HepG2 (cell line): ENCODE measurements around the gene ZNF367. TPM values are rescaled to one million over a fixed set of nuclear protein-coding genes. Genes with fewer than 3 reads are reported as not detected.
A peak's percentile ranks its signal among the peaks of the same experiment; 100 is the strongest.

ENCODE experiments used
- ELF3 ChIP-seq: IDR thresholded peaks from 2 replicates; pipeline ENCODE4 v1.6.1; 2016; ENCODE audit warnings: missing genetic modification reagents, missing compliant biosample characterization
- FOXK1 ChIP-seq: sonication (generic); formaldehyde crosslinking; IDR thresholded peaks from 2 replicates; pipeline ENCODE4 v1.4.0; 2020; ENCODE audit warnings: low read depth, missing genetic modification reagents, borderline replicate concordance
- HDAC1 ChIP-seq: sonication (generic); formaldehyde crosslinking; IDR thresholded peaks from 2 replicates; pipeline ENCODE4 v1.5.1; 2020; ENCODE audit warnings: mild to moderate bottlenecking, missing genetic modification reagents
- JUNB ChIP-seq: sonication (generic); formaldehyde crosslinking; IDR thresholded peaks from 2 replicates; pipeline ENCODE4 v1.8.0; 2022; ENCODE audit warnings: missing genetic modification reagents, mild to moderate bottlenecking, borderline replicate concordance
- JUND ChIP-seq: sonication (generic); formaldehyde crosslinking; IDR thresholded peaks from 2 replicates; pipeline ENCODE4 v1.8.0; 2022; ENCODE audit warnings: mild to moderate bottlenecking, missing genetic modification reagents
- PCBP2 ChIP-seq: fragments of 200-400 bp; formaldehyde crosslinking; optimal IDR thresholded peaks from 2 replicates; pipeline ENCODE3; 2018; ENCODE audit warnings: low read length, low read depth; ENCODE audit not compliant: poor library complexity, severe bottlenecking
- ZFP62 ChIP-seq: sonication (generic); formaldehyde crosslinking; IDR thresholded peaks from 2 replicates; pipeline ENCODE4 v1.4.0; 2020; ENCODE audit warnings: missing genetic modification reagents
- ZNF337 ChIP-seq: sonication (generic); formaldehyde crosslinking; IDR thresholded peaks from 2 replicates; pipeline ENCODE4 v1.5.1; 2020; ENCODE audit warnings: missing genetic modification reagents, low read depth, mild to moderate bottlenecking, borderline replicate concordance
- ZNF501 ChIP-seq: sonication (generic); formaldehyde crosslinking; IDR thresholded peaks from 2 replicates; pipeline ENCODE4 v1.5.1; 2020; ENCODE audit warnings: mild to moderate bottlenecking, moderate library complexity, missing genetic modification reagents
- ZNF616 ChIP-seq: sonication (generic); formaldehyde crosslinking; IDR thresholded peaks from 2 replicates; pipeline ENCODE4 v1.5.0; 2020; ENCODE audit warnings: low read depth, mild to moderate bottlenecking, missing genetic modification reagents
- polyA plus RNA-seq, 8 experiments: library from polyadenylated mRNA; depleted of rRNA in 3 of 8; stranded (reverse) in 7 of 8; unstranded in 1 of 8; fragments of >200 nt; fragmentation: Illumina TruSeq in 4 of 8; extraction: Trizol in 4 of 8; gene quantifications; 2 replicates each; pipeline versions ENCODE4 v1.2.1 to v1.2.3, GENCODE V29; 2011 to 2016; ENCODE audit warnings: low read depth in 4 of 8, missing spikeins in 1 of 8, mixed read lengths in 1 of 8; ENCODE audit not compliant: insufficient read depth in 1 of 8
- total RNA-seq, 5 experiments: library from RNA; depleted of rRNA; stranded (reverse); fragments of >200 nt; fragmentation: Illumina TruSeq; extraction: Trizol; gene quantifications; 2 replicates each; pipeline ENCODE4 v1.2.3, GENCODE V29; 2016; ENCODE audit warnings: low read depth in 1 of 5
- TF ChIP-seq, protein P1 (sequence below): sonication (generic); formaldehyde crosslinking; IDR thresholded peaks from 2 replicates; pipeline ENCODE4 v1.4.0; 2020; ENCODE audit warnings: missing genetic modification reagents, low read depth, mild to moderate bottlenecking, borderline replicate concordance
- TF ChIP-seq, protein P2 (sequence below): sonication (generic); formaldehyde crosslinking; IDR thresholded peaks from 2 replicates; pipeline ENCODE4 v1.5.0; 2020; ENCODE audit warnings: mild to moderate bottlenecking, missing genetic modification reagents
- TF ChIP-seq, protein P3 (sequence below): sonication (generic); formaldehyde crosslinking; IDR thresholded peaks from 2 replicates; pipeline ENCODE4 v1.8.1; 2023; ENCODE audit warnings: mild to moderate bottlenecking, missing genetic modification reagents
- TF ChIP-seq, protein P4 (sequence below): sonication (generic); formaldehyde crosslinking; IDR thresholded peaks from 2 replicates; pipeline ENCODE4 v1.5.0; 2020; ENCODE audit warnings: mild to moderate bottlenecking, missing genetic modification reagents, borderline replicate concordance

ZNF367 gene
- total and polyA plus RNA-seq, 2 of the 13 experiments (the other 11 are each of a cell fraction or from before 2014, with no cell fraction given), result 2.9 to 7.7 TPM

DNA sequence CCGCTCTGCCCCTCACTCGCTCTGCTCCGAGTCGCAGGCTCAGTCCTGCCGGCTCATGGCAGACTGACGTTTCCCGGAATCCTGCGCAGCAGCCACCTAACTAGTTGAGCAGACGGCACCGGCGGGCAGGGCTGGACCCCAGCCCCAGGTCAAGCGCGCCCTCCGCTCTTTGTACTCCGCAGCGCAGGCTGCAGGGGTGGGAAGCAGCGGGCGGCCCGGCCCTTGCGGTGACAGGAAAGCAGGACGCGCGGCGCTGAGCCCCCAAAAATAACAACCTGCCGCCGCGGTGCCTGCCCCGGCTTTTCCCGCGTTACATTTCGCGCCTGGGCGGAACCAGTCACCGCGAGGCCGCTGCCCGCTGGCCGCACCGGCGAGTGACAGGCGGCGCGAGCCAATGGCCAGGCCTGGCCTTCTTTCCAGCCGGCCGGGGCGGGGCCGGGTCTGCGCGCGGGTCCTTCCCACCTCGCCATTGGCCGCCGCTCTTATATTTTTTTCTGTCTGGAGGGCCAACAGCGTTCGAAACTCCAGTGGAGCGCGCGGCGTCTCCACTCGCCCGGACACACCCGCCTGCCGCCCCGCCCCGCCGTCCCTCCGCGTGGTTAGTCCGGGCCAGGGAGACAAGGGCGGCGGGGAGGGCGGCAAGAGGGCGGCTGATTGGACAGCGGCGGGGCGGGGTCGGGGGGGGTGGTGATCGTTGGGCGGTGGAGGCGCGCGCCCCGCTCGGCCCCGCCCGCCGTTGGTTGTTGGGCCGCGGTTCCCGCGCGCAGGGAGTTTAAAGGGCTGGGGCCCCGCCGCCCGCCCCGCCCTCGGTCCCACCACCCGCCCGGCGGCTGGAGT, at the start of gene ZNF367 (continued):
- TF ChIP-seq, protein P1, sequence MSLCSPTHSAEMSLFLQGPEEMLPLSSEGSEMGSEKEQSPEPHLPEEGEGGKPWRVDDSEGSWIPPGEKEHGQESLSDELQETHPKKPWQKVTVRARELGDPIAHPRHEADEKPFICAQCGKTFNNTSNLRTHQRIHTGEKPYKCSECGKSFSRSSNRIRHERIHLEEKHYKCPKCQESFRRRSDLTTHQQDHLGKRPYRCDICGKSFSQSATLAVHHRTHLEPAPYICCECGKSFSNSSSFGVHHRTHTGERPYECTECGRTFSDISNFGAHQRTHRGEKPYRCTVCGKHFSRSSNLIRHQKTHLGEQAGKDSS, result no peak
- TF ChIP-seq JUND (CRISPR knock-in tag) (no peak), HDAC1 (CRISPR knock-in tag) (peak; percentile 91), JUNB (no peak), FOXK1 (CRISPR knock-in tag) (peak; percentile 54; the same call in 1 of the 2 replicates), ZFP62 (CRISPR knock-in tag) (no peak), ZNF337 (CRISPR knock-in tag) (peak; percentile 42; the same call in 1 of the 2 replicates), ELF3 (CRISPR knock-in tag) (no peak), ZNF616 (CRISPR knock-in tag) (no peak), PCBP2 (no peak), ZNF501 (CRISPR knock-in tag) (peak; percentile 53; the same call in 1 of the 2 replicates)
- TF ChIP-seq, protein P2, sequence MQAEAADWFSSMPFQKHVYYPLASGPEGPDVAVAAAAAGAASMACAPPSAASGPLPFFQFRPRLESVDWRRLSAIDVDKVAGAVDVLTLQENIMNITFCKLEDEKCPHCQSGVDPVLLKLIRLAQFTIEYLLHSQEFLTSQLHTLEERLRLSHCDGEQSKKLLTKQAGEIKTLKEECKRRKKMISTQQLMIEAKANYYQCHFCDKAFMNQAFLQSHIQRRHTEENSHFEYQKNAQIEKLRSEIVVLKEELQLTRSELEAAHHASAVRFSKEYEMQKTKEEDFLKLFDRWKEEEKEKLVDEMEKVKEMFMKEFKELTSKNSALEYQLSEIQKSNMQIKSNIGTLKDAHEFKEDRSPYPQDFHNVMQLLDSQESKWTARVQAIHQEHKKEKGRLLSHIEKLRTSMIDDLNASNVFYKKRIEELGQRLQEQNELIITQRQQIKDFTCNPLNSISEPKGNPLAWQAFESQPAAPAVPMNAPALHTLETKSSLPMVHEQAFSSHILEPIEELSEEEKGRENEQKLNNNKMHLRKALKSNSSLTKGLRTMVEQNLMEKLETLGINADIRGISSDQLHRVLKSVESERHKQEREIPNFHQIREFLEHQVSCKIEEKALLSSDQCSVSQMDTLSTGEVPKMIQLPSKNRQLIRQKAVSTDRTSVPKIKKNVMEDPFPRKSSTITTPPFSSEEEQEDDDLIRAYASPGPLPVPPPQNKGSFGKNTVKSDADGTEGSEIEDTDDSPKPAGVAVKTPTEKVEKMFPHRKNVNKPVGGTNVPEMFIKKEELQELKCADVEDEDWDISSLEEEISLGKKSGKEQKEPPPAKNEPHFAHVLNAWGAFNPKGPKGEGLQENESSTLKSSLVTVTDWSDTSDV (CRISPR knock-in tag), result no peak
- TF ChIP-seq, protein P3, sequence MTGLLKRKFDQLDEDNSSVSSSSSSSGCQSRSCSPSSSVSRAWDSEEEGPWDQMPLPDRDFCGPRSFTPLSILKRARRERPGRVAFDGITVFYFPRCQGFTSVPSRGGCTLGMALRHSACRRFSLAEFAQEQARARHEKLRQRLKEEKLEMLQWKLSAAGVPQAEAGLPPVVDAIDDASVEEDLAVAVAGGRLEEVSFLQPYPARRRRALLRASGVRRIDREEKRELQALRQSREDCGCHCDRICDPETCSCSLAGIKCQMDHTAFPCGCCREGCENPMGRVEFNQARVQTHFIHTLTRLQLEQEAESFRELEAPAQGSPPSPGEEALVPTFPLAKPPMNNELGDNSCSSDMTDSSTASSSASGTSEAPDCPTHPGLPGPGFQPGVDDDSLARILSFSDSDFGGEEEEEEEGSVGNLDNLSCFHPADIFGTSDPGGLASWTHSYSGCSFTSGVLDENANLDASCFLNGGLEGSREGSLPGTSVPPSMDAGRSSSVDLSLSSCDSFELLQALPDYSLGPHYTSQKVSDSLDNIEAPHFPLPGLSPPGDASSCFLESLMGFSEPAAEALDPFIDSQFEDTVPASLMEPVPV (CRISPR knock-in tag), result no peak; the same call in 1 of the 2 replicates
- TF ChIP-seq, protein P4, sequence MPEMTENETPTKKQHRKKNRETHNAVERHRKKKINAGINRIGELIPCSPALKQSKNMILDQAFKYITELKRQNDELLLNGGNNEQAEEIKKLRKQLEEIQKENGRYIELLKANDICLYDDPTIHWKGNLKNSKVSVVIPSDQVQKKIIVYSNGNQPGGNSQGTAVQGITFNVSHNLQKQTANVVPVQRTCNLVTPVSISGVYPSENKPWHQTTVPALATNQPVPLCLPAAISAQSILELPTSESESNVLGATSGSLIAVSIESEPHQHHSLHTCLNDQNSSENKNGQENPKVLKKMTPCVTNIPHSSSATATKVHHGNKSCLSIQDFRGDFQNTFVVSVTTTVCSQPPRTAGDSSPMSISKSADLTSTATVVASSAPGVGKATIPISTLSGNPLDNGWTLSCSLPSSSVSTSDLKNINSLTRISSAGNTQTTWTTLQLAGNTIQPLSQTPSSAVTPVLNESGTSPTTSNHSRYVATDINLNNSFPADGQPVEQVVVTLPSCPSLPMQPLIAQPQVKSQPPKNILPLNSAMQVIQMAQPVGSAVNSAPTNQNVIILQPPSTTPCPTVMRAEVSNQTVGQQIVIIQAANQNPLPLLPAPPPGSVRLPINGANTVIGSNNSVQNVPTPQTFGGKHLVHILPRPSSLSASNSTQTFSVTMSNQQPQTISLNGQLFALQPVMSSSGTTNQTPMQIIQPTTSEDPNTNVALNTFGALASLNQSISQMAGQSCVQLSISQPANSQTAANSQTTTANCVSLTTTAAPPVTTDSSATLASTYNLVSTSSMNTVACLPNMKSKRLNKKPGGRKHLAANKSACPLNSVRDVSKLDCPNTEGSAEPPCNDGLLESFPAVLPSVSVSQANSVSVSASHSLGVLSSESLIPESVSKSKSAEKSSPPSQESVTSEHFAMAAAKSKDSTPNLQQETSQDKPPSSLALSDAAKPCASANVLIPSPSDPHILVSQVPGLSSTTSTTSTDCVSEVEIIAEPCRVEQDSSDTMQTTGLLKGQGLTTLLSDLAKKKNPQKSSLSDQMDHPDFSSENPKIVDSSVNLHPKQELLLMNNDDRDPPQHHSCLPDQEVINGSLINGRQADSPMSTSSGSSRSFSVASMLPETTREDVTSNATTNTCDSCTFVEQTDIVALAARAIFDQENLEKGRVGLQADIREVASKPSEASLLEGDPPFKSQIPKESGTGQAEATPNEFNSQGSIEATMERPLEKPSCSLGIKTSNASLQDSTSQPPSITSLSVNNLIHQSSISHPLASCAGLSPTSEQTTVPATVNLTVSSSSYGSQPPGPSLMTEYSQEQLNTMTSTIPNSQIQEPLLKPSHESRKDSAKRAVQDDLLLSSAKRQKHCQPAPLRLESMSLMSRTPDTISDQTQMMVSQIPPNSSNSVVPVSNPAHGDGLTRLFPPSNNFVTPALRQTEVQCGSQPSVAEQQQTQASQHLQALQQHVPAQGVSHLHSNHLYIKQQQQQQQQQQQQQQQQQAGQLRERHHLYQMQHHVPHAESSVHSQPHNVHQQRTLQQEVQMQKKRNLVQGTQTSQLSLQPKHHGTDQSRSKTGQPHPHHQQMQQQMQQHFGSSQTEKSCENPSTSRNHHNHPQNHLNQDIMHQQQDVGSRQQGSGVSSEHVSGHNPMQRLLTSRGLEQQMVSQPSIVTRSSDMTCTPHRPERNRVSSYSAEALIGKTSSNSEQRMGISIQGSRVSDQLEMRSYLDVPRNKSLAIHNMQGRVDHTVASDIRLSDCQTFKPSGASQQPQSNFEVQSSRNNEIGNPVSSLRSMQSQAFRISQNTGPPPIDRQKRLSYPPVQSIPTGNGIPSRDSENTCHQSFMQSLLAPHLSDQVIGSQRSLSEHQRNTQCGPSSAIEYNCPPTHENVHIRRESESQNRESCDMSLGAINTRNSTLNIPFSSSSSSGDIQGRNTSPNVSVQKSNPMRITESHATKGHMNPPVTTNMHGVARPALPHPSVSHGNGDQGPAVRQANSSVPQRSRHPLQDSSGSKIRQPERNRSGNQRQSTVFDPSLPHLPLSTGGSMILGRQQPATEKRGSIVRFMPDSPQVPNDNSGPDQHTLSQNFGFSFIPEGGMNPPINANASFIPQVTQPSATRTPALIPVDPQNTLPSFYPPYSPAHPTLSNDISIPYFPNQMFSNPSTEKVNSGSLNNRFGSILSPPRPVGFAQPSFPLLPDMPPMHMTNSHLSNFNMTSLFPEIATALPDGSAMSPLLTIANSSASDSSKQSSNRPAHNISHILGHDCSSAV (CRISPR knock-in tag), result no peak
